Left kidney (tissue), 2 donors: ENCODE measurements around the gene ATP1A2. TPM values are rescaled to one million over a fixed set of nuclear protein-coding genes. Genes with fewer than 3 reads are reported as not detected.
A peak's percentile ranks its signal among the peaks of the same experiment; 100 is the strongest.

Source experiments
- DNase-seq: peaks from one replicate; pipeline ENCODE4 v3.0.0-alpha.2; 2013
- polyA plus RNA-seq: library from polyadenylated mRNA; unstranded; fragments of 120-200 nt; gene quantifications from one replicate; pipeline ENCODE4 v1.2.1, GENCODE V29; 2013; ENCODE audit not compliant: insufficient read length

ATP1A2 gene
- polyA plus RNA-seq, 1 donor: 5.8 TPM

- no peak for DNase-seq
These were observed 29.7 kb upstream of the ATP1A2 start for GRCh38 chr1:160085686-160086455.

DNA sequence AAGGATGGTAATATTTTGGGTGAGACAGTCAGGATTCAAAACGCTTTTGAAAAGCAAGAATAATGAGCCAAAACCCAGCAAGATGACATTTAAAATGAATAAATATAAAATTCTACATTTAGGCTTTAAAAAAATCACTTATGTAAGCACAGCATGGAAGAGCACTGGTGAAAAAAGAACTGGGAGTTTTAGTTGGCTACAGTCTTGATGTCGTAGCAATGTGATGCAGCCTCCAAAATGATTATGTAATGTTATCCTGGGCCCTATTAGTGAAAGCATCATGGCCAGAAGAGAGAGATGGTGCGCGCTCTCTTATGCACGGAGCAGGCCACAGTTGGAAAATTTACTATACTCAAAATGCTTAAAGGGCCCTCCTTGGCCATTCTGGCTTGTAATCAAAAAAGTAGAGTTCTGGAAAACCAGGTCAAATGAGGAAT is 29.1 kb upstream of the ATP1A2 start:
- no peak for DNase-seq

DNA sequence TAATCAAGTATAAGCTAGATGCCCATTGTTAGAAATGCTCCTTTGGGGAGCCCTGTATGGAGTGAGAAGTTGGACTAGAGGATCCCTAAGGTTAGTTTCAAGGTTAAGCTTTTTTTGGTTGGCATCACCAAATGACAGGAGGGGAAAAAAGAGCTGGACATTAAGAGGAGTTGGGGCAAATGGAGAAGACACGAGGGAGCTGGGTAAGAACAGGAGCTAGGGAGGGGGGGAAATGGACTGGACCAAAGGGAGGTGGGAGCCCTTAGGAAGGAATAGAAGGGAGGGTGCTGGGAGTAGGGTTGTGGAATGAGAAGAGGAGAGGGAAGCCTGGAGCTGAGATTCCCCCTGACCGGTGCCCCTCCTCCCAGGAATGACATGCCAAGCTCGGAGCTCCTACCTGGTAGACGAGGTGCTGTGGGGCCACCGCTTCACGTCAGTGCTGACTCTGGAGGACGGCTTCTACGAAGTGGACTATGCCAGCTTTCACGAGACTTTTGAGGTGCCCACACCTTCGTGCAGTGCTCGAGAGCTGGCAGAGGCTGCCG is 28.4 kb upstream of the ATP1A2 start:
- DNase-seq: no peak

DNA sequence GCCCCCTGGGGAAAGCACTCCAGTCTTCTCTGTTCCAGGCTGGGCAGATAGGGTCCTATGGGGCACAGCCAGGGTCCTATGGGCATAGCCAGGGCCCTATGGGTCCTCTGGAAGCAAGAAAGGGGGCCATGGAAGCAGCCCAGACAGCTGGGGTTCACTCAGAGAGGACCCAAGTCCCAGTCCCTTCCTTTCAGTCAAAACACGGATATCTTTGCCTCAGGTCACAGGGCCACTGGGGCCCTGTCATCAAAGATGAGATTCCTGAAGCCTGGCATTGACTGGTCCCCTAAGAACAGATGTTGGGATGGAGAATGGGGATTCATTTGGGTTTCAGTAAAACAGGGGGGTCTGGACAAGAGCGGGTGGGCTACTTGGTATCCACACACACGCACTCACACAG is 25.7 kb upstream of the ATP1A2 start:
- DNase-seq: no peak

DNA sequence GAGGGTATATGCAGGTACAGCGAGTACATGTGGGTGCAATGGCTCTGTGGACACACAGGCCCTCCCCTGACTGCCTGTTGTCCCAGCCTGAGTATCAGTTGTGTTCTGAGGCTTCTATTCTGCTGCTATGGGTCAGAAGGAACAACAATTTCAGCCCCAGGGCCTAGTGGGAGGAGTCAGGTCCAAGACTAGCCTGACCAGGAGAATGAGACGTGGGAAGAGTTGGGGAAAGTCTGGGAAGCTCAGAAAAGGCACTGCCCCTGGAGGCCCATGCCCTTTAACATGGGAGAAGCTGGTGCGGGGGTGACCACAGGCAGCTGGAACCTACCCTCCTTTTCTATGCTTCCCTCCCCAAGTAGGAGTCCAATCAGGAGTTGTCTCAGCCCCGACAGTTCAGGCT is 24.8 kb upstream of the ATP1A2 start:
- DNase-seq: no peak

GRCh38 chr1:160091666-160092223 is 23.8 kb upstream of the ATP1A2 start:
- DNase-seq: no peak

DNA sequence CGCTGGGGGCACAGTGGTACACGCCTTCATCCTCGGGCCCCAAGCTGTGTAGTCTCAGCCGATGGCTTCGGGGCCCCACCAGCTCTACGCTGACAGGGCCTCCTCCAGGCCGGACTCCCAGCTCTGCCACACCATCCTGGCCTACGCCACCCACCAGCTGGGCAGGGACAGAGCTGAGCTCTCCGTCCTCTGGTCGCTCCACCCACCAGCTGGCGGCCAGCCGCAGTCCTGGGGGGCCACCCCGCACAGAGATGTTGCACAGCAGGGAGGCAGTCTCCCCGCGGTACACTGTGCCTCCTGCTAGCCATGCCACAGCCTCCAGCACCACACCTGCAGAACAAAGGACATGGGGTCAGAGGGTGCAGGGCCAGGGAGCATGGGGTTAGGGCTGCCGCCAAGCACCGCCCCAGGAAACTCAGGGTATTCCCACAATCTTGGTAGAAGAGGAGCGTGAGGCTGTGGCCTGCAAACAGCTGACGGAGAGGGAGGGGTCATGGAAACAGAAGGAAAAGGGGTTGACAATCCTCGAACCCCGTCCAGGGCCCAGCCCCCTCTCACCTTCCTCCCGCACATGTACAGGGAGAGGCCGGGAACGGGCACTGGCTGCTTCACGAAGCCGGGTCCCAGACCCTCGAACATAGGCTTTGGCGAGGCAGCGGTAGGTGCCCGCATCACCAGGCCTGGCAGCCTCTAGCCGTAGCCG is 23.0 kb upstream of the ATP1A2 start:
- DNase-seq: no peak

- no peak for DNase-seq
These were observed 22.5 kb upstream of the ATP1A2 start for GRCh38 chr1:160093069-160093395.

GRCh38 chr1:160093624-160094290 is 21.8 kb upstream of the ATP1A2 start:
- DNase-seq: no peak

DNA sequence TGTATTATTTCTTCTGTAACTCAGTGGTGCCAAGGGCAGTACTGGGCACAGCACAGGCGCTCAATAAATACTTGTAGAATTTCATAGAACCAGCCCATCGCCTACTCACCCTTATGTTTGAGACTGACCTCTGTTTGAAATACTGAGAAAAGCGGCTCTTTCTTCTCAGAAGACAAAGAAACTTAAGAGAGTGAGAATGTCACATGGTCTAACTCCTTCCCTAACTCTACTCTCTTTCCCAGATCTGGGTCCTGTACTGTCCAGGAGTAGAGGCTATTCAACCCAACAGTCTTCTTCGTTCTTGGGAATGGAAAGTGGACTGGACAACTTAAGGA is 21.3 kb upstream of the ATP1A2 start:
- DNase-seq: no peak

- no peak for DNase-seq
These were observed 20.8 kb upstream of the ATP1A2 start for GRCh38 chr1:160094806-160095205.

DNA sequence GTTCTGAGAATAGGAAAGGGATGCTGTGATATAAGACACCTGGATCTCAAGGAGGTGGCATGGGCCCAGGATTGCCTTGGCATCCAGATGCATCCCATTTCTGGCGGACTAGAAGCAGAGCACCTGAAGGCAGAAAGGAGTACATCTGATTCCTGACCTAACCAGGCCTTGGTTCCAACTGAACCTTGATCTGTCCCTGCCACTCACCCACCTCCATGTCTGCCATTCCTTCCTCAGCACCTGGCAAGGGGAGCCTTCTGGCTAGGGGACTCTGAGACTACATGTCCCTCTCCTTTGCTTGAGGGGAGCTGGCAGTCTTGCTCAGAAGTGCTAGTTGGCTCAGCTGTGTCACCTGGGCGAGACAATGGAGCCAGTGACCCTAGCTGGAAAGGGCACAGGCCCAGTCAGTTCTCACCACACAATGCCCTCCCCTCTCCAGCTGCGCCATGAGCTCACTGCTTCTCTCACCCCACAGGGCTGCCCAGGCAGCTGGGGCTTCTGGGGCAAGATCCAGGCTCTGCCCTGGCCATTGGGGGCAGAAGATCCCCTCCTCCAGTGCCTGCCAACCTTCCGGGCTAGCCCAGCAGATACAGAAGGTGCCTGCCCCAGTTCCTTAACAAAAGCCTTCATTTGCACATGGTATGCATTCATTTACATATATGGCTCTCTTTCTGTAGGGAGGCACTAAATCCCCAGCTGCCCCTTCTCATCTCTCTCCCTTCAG is 20.0 kb upstream of the ATP1A2 start:
- no peak for DNase-seq

DNA sequence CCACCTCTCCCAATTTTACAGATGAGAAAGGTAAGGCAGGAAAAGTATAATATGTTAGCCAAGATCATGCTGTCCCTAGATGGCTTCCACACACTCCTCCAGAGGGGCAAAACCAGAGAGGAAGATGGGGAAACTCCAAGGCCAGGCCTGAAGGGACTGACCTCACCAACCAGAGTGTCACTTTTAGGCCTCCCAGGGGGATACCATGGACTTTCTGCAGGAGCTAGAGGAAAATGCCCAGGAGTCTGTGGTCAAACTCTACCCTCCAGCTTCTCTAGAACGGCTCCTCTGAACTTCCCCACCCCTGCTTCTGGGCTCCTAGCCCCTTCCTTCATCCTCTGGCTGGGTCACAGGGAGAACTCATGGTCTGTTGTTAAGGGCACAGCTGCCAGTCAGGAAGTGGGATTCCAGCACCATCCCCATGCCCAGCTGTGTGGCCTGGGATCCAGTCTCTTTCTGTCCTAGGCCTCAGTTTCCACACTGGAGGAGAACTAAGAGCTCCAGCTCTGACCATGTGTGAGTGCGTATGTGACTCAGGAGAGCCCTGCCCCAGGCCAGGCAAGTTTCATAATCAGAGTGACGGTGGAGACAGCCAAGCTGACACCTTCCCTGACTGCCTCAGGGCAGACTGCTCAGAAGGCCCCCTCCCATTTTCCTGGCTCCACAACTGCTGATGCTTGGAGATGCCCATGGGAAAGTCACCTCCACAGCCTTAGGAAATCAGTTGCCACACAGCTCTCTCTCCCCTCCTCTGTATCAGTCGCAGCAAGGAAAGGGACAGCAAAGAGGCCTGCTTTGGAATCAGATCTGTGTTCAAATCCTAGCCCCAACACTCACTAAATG is 19.1 kb upstream of the ATP1A2 start:
- no peak for DNase-seq

DNA sequence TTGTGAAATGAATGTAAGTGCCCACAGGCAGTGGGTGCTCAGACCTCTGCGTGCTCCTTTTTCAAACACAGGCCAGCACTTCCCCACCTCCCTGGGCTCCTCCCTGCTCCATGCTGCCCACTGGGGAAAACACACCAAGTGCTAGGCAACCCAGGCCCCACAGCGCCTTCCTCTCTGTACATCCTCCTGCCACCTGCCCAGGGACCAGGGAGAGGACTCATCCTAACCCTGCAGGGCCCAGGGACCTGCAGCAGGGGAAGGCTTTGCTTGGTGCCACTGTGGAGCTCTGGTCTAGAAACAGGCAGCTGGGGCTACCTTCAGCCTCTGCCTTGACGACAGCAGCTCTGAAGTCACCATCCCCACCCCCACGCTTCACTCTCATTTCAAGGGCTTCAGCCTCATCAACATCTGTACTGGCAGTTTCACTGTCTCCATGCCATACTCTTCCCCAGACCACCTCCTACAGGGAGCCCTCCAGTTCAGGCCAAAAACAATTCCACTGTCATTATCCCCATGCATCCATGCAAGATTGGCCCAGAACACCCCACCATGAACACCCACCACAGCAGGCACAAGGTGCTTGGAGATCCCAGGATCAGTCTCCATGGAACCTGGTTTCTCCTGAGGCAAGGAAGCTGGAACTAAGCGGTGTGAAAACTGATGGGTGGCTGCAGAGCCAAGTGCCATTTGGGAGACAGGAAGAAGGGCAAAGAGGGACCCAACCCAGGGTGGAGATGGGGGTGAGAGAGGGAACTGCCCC is 18.2 kb upstream of the ATP1A2 start:
- no peak for DNase-seq

- DNase-seq: peak; percentile 82
These were observed 17.4 kb upstream of the ATP1A2 start, which contains the start of gene IGSF8 for GRCh38 chr1:160097911-160098851. Gene IGSF8, minus strand, starts transcription at chr1:160098619. Its CDS starts 147 bp downstream, at chr1:160098472.

DNA sequence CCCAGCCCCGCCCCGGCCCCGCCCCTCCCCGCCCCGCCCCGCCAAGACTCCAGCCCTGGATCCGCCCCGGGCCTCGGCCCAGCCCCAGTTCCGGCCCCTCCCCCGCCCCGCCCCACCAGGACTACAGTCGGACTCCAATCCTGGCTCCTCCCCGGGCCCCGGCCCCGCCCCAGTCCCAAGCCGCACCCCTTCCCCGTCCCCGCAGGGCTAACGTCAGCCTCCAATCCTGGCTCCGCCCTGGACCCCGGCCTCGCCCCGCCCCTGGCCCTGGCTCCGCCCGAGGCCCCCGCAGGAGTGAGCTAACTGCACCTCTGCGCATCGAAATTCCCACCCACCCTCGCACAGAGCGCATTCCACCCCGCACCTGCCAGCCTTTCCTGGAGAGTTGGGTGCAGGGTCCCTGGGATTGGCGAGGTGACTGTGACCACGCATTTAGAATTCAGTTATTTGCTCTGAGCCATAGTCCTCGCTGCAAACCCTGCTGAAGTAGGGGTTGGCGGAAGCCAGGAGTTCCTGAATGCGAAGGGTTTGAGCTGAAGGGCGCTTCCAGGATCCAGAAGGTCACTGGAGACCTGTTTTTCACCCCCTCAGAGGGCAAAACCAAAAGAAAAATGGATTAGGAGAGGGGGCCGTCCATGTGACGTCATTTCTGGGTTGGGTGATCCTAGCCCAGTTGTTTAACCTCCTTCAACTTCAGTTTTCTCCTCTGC is 16.6 kb upstream of the ATP1A2 start:
- peak; percentile 96 for DNase-seq

DNA sequence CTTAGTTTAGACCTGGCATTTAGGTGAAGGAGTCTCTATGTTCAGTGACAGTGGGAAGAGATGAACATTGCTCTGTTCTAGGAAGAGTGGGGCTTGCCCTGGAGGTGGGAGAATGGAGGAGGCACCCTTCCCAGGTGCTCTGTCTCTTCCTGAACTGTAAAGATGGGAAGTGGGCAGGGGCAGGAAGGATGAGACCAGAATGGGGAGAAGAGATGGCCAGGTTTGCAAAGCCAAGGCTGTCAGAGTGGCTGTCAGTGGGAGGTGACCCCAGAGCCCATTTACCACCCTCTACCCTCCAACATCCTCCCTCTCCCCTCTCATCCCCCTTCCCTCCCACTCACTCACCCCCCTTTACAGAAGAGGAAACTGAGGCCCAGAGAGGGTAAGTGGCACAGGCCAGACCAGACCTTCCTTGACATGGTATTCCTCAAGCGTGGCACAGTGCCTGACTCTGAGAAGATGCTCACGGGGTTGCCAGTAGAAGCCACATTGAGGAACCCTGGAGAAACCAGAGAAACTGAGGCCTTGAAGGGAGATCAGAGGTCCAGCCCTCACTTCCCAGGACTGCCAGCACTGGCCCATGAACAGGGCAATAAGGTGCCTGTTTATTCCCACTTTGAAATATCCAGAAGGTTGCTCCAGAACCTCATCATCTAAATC is 15.7 kb upstream of the ATP1A2 start:
- no peak for DNase-seq
